ENCODE results near the gene CYP2W1. TPM values are rescaled to one million over a fixed set of nuclear protein-coding genes. Genes with fewer than 3 reads are reported as not detected.
"Not testable (repeated sequence)": the region's sequence is repeated elsewhere in the genome, so short reads cannot be mapped to it uniquely, and the experiment has no call there.

Gene CYP2W1
- total RNA-seq, 1 donor from 2014 or later: not detected

DNA sequence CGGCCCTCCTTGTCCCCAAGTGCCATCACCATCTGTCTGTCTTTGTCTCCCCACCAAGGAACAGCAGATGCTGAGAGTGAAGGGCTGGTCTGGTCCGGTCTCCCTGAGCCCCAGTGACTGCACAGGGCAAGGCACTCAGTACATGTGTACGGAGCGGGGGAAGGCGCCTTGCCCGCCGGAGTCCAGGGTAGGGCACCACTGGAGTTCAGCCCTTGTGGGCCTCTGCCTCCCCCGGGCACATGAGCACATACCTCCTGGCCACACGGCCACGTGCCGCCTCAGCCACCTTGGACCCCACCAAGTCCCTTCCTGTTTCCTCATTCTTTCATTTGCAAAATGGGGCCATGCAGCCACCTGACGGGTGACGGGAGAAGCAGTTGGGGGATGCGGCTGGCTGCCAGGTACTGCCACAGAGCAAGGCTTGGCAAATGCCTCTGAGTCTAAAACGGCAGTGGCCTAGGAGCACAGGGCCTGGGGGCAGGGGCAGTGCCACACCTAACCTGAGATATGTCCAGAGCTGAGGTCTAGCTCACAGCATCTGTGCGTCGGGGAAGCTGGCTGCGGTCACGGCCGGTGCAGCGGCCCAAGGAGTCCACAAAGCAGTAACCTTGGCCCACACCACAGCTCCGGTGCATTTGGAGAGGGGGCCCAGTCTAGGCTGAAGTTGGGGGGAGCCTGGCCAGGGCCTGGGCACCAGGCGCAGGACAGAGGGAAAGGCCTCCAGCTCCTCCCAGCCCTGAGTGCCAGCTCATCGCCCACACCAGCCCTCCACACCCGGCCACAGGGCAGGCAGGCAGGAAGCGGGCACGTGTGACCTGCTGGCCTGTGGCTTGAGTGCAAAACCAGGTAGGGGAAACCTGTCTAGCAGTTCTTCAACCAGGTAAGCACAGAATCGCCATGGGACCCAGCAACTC is 33.7 kb upstream of the CYP2W1 start:
- no peak for DNase-seq (ENCODE audit: extremely low read depth, low read depth, low spot score)

DNA sequence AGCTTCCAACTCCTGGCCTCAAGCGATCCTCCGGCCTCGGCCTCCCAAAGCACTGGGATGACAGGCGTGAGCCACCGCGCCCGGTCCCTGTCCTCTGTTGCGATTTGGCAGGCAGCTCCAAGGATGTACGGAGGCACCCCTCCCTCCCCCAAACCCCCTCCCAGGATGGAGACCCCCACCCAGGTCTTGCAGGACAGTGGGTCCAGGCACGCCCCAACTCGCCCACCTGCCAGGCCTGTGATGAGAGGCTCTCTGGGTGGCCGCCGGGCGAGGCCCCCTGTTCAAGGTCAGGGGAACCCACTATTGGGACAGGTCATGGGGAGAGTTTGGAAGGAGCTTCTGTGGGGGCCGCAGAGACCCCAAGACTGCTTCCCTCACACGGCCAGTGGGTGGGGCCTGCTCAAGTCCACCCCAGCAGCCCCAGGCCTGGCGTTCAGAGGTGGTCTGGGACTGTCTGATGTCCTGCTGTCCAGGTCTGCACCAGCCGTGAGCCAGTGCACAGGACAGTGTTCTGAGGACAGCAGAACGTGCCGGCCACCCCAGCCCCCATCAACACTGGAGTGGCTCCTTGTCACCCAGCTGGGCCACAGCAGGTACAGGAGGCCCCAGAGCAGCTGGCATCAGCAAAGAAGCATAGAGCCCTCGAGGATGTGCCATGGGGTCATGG is 31.0 kb upstream of the CYP2W1 start:
- DNase-seq (ENCODE audit: extremely low read depth, low read depth, low spot score): no peak

DNA sequence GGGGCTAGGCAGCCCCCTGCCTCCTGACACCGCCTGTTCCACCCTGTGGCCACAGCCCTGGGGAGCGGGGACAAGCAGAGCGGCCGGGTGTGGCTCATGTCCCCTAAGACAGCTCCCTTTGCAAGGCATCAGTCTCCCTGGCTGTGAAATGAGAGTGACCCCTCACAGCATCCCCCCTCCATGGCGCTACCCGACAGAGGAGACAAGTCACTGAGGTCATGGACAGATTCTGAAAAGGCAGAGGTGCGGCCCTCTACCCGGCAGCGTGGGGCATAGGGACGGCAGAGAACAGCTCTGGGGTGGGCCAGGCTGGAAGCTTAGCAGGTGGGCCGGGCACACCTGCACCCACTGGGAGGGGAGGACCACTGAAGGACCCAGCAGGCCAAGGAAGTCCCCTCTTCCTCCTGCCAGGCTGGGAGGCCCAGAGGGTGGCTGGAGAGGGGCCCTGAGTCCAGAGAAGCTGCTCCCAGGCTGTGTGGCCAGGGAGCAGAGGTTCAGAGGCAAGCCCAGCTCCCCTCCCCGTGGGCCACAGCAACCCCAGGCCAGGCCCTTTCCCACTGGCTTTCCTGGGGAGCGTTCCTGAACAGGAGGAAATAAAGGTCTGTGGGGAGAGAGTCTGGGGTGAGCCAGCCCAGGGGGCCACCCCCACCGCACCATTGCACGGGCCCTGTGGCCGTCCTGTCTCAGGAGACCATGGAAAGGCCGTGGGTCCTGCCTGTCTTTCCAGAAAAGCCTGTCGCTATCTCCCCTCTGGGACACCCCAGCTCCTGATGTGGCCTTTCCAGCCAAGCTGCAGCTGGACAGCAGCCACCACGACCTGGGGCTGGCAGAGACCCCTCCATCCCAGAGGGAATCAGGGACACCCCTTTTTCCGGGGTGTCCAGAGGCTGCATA is 30.2 kb upstream of the CYP2W1 start:
- no peak for DNase-seq (ENCODE audit: extremely low read depth, low read depth, low spot score)

DNA sequence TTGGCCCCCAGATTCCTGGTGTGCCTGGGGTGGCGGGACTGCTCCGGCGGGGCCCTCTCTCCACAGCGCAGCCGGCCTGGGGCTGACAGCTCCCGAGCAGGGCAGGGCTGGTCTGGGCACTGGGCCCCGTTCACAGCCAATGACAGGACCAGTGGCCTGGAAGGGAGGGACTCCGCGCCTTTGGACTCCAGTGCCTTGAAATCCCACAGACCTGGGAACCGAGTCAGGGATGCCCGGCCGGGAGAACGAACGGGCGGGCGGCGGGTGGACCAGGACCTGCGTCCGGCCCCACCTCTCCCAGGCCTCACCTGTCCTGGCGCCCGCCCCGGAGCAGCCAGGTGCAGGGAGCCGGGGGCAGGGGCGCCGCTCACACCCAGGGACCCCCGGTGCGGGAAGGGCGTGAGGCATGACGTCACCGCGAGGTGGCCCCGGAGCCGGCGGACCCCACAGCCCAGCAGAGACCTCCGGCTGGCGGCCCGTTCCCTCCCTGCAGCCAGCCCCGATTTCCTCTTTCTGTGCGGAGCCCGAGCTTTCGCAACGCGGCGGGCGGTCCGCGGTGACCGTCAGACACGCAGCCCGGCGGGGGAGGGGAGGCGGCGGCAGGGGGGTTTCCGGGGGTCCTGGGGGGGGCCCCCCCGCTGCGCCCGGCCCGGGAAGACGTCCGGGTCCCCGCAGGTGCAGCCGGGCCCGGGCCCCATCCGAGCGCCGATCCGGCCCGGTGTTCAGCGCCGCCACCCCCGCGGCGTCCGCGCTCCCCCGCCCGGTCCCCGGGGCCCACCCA is 29.2 kb upstream of the CYP2W1 start:
- DNase-seq (ENCODE audit: extremely low read depth, low read depth, low spot score): no peak

DNA sequence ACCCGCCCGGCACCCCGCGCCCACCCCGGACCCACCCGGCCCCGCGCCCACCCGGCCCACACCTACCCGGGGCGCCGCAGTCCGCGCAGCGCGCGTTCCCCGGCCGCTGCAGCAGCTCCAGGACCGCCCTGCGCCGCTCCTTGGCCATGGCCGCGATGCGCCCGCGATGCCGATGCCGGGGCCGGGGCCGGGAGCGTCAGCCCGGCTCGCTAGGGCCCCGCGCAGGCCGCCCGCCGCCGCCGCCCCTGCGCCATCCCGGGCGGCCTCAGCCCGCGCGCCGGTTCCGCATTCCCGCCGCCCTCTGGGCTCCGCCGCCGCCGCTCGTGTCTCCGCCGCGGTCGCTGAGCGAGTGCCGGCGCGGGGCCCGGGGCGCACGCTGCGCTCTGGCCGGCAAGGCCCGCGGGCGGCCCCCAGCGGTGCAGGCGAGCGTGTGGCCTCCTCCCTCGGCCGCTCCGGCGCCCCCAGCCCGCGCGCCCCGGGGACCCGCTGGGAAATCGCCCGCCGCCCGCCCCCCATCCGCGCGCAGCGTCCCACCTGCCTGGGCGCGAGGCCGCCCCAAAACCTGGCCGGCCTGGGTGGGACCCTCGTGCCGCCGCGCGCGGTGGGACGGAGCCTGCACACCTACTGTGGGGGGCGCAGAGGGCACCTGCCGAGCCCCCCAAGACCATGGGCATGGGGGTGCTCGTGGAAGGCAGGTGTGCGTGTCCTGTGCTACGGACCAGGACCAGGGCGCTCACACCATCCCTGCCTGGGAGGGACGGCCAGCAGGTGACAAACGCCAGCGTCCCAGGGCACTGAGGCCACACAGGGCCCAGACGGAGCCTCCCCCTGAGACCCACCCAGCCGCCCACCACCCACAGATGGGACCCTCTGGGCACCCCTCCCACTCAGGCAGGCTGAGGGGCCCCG is 28.4 kb upstream of the CYP2W1 start, which contains the start of gene ADAP1:
Gene ADAP1 (minus strand): TSS at position 351 of the 909 bp plus-strand sequence. CDS start 203 bp downstream, at position 148.
- DNase-seq (ENCODE audit: extremely low read depth, low read depth, low spot score): no peak

DNA sequence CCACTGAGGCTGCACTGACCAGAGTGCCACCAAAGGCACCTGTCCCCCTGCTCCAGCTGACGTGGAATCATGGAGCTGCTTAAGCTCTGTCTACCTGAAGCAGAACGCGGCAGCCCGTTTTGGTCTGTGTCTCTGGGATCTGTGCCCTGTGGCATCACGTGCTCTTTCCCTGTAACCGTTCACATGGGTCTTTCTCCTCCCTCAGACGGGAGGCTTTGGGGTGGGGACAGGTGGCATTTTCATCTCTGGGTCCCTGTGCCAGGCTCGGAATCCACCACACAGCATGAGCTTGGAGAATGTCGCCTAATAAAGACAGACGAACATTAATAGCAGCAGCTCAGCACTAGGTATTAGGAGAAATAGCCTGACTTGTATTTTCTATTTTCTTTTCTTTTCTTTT is 26.9 kb upstream of the CYP2W1 start:
- no peak for DNase-seq (ENCODE audit: extremely low read depth, low read depth, low spot score)

DNA sequence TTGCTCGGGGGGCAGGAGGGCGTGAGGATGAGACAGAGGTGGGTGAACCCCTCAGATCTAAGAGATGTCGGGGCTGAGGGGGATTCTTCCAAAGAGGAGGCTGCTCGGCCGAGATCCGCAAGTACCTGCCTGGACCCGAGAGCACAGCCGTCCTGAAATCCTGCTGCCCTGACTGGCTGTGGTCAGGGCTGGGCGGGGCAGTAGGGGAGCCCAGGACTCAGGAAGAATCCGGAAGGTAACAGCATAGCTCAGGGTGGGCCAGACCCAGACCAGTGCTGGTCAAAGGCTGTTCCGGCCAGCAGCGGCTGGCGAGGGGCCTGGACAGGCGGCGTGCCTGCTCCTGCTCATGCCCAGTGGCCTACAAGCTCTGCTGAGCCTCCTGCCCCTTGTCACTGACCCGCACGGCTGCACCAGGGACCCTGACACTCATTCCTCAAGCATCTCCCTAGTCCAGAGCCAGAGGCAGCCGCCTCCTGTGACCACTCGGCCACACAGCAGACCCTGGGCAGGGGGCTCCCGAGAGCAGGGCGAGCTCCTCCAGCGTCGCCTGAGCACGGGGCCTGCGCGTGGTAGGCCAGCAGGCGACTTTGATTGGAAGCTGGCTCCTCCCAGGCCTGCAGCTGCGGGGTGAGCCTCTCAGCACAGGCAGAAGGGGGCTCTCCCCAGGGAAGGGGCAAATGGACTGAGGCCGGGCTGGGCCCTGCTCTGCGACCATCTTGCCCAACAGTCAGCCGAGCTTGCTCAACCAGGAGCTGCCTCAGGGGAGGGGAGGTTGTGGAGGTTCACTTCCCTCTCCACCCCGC is 25.4 kb upstream of the CYP2W1 start:
- no peak for DNase-seq (ENCODE audit: extremely low read depth, low read depth, low spot score)

DNA sequence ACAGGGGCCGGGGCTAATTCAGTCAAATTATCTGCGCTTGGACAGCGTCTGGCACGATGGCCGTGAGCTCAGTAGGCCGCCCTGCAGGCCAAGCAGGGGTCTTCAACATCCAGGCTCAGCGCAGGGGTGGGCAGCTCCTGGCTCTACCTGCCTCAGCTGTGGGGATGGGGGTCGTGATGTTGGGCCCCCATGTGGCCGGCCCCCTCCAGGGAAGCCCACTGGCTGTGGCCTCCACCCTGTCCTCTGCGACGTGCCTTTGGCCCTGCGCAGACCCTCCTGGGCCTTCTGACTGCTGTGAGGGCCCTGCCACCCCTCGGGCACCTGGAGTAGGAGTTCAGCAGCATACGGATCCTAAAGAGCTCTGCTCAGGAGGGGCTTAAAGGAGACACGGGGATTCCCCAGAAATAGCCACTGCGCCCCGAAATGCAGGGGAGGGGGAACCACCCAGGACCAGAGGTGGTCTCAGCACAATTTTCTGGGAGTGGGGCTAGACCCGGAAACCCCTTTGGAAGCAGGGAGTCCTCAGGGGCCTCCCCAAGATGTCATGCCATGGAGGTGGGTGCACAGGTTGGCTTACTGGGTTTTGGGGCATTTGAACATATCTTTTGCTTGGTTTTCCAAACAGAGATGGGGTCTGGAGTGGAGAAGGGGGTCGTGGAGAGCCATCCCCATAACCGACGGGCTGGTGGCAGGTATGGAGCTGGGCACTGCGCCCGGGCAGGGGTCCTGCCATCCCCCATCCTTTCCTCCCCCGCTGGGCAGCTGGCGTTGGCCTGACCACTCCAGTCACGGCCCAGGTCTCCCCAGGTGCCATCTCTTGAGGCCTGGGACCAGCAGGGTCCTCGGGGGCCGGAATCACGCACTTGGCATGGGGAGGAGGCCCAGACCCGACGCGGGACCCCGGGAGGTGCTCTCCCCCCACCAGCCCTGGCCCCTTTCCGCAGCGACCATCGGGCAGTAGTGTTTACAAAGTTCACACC is 24.5 kb upstream of the CYP2W1 start:
- no peak for DNase-seq (ENCODE audit: extremely low read depth, low read depth, low spot score)

DNA sequence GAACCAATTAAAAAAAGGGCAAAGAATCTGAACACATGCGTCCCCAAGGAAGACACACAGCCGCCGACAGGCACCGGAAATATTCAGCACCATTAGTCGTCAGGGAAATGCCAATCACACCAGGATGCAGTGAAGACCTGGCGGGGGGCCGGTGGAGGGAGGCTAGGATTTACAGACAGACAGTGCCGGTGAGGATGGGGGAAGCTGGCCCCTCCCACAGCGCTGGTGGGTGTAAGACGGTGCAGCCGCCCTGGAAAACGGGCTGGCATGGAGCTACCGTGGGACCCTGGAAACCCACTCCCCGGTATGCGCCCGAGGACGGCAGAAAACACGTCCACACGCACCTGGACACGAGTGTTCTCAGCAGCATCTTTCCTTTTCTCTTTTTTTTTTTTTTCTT is 23.7 kb upstream of the CYP2W1 start:
- DNase-seq (ENCODE audit: extremely low read depth, low read depth, low spot score): no peak

DNA sequence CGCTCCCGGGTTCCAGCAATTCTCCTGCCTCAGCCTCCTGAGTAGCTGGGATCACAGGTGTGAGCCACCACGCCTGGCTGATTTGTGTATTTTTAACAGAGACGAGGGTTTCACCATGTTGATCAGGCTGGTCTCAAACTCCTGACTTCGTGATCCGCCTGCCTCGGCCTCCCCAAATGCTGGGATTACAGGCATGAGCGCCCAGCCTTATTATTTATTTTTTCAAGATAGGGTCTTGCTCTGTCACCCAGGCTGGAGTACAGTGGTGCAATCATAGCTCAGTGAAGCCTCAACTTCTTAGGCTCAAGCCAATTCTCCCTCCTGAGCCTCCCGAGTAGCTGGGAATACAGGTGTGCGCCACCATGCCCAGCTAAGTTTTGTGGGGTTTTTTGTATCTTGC is 23.2 kb upstream of the CYP2W1 start:
- DNase-seq (ENCODE audit: extremely low read depth, low read depth, low spot score): not testable (repeated sequence)

DNA sequence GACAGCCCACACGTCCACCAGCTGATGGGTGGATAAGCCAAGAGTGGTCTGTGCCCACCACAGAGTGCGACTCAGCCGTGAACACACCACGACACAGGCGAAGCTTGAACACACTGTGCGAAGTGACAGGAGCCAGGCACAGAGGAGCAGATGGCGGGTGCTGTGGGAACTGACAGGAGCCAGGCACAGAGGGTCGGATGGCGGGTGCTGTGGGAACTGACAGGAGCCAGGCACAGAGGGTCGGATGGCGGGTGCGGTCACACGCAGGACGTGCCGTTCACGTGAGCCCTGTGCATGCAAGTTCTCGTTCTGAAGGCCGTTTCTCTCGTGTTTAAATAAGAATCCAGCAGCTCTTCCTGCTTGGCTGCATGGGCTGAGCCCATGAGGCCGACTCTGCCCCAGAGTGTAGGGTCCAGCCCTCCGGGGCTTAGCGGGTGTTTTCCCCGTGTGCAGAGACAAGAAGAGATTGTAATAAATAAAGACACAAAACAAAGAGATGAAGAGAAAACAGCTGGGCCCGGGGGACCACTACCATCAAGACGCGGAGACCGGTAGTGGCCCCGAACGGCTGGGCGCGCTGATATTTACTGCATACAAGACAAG is 22.6 kb upstream of the CYP2W1 start:
- no peak for DNase-seq (ENCODE audit: extremely low read depth, low read depth, low spot score)

DNA sequence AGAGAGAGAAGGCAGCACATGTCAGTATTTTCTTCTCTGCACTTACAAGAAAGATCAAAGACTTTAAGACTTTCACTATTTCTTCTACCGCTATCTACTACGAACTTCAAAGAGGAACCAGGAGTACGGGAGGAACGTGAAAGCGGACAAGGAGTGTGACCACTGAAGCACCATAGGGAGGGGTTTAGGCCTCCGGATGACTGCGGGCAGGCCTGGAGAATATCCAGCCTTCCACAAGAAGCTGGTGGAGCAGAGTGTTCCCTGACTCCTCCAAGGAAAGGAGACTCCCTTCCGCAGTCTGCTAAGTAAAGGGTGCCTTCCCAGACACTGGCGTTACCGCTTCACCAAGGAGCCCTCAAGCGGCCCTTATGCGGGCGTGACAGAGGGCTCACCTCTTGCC is 22.0 kb upstream of the CYP2W1 start:
- DNase-seq (ENCODE audit: extremely low read depth, low read depth, low spot score): not testable (repeated sequence)

DNA sequence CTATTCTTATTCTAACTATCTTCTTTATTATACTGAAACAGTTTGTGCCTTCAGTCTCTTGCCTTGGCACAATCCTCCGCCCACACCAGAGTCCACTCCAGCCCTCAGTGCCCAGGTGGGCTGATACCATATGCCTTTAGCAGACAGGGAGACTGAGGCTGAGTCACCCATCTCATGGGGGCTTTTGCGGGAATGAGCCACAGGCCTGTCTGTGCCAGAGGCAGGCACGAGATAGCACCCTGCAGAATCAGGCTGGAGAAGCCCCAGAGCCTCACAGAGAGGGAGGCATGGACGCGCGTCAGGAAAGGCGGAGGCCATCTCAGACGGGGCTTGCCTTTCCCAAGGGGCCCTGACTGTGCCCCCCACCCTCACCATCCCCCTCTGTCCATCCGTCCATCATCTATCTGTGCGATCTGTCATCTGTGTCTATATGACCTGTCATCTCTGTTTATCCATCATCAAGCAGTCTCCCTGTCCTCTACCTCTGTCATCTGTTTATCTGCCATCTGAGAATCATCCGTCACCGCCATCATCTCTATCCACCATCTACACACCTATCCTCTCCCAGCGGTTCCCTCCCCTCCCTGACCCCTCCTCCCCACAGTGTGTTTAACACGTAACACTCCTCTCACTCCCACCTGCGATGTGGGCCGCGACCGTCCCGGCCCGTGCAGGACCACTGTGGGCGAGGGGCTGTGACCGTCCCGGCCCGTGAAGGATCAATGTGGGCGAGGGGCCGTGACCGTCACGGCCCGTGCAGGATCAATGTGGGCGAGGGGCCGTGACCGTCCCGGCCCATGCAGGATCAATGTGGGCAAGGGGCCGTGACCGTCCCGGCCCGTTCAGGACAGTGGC is 21.2 kb upstream of the CYP2W1 start:
- no peak for DNase-seq (ENCODE audit: extremely low read depth, low read depth, low spot score)

DNA sequence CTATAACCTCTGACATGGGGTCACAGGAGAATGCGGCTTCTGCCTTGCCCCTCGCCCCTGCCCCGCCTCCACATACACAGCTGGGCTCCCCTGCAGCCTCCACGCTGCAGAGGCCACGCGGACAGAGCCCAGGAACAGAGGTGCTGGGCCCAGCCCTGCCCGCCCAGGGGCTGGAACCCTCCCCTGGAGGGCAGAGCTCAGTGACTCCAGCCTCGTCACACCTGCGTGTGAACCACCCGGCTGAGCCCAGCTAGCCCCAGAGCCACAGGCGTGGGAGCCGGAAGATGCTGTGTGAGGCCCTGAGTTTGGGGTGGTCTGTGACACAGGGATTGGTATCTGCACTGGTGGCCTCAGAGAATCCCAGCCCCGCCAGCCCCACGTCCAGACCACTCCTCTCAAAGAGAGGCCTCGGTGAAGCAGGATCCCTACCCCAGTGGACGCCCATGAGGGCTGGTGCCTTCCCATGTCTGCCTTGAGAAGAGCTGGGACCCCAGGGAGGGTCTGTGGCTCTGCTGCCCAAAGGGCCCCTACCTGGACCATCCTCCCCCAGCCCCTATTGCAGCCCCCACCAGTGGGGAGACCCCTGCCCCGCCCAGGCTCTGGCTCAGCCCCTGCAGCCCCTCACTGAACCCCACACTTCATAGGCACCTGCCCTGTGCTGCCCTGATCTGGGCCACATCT is 20.4 kb upstream of the CYP2W1 start:
- no peak for DNase-seq (ENCODE audit: extremely low read depth, low read depth, low spot score)

Measured in glomerular endothelial cell (primary cell).